ENCODE measurements around the gene RNU11. TPM values are rescaled to one million over a fixed set of nuclear protein-coding genes. Genes with fewer than 3 reads are reported as not detected.
"Not testable (repeated sequence)": the region's sequence is repeated elsewhere in the genome, so short reads cannot be mapped to it uniquely, and the experiment has no call there.

Gene RNU11
- total and polyA plus RNA-seq, 10 donors: not detected

DNA sequence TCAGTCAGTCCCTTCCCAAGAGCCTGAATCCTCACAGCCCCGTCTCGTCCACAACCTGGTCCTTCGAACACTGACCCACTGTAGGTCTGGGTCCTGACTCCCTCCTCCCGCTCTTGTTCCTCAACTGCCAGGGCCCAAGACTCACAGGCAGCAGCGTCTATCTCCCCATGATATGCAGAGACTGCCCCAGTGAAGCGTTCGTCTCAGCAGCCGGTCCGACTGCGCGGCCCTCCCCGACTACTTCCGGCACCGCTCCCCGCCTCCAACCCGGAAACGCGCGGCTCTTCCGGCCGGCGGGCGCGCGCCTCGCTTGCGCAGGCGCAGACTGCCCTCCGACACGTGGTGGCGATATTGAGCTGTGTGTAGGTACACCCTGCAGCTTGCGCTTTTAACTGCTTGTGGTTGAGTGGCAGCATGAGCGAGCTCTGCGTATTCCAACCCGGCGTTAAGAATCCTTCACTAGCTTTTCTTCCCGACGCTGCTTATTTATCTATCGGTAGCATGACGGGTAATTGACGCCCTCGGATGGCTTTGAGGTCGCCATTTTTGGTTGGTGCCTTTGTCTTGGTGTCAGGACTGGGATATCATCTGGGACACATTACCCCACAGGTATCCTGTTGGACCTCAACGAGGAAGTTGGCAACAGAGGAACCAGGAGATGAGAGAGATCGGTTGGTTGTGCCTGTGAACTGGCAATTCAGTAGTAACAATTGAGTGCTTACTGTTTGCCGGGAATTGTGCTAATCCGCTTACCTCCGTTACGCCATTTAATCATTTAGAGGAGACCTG lies 5.4 kb upstream of the RNU11 start, which contains the start of gene TAF12:
TSS of gene TAF12 (minus strand) at position 221 of the 789 bp plus-strand sequence. CDS start 20,986 bp downstream, outside the sequence.
- WGBS, 5 donors: 0 to 2% (median 0%) methylated on average over 21 to 49 of the region's 49 CpGs
- peak within 1 kb of the TSS; percentile 55 to 83 (median 69) for H3K4me3 ChIP-seq
- H3K9me3 ChIP-seq: no peaks in the 10 kb centered on the region
- peak within 1 kb of the TSS; percentile 86 to 96 (median 93) for H3K27ac ChIP-seq
- peak; percentile 97 for DNase-seq
- H3K4me1 ChIP-seq: peaks cover 18 to 70% (median 44%) of the 10 kb centered on the region in 6 donors
- intact Hi-C loops (cut with DNase I; ENCODE audit: low total_unique reads): loop anchor here (2.0 kb wide), 1 partner anchor 94 kb away; the partner anchor contains the start of gene YTHDF2
- TF ChIP-seq, protein P1, sequence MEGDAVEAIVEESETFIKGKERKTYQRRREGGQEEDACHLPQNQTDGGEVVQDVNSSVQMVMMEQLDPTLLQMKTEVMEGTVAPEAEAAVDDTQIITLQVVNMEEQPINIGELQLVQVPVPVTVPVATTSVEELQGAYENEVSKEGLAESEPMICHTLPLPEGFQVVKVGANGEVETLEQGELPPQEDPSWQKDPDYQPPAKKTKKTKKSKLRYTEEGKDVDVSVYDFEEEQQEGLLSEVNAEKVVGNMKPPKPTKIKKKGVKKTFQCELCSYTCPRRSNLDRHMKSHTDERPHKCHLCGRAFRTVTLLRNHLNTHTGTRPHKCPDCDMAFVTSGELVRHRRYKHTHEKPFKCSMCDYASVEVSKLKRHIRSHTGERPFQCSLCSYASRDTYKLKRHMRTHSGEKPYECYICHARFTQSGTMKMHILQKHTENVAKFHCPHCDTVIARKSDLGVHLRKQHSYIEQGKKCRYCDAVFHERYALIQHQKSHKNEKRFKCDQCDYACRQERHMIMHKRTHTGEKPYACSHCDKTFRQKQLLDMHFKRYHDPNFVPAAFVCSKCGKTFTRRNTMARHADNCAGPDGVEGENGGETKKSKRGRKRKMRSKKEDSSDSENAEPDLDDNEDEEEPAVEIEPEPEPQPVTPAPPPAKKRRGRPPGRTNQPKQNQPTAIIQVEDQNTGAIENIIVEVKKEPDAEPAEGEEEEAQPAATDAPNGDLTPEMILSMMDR (IDR thresholded peaks at IDR 0.05 in 8 of 11, conservative IDR thresholded peaks at IDR 0.05 in 3 of 11): peak in 9 of 11 experiments; percentile 24 to 68 (median 53)
- TF ChIP-seq POLR2AphosphoS5 (IDR thresholded peaks at IDR 0.05): peak; percentile 97 to 99 (median 99)
- peak; percentile 67 to 91 (median 90) for TF ChIP-seq POLR2A (IDR thresholded peaks at IDR 0.05)
- no peaks in the 10 kb centered on the region for H3K27me3 ChIP-seq (replicated peaks in 1 of 7)
- no peaks in the 10 kb centered on the region for H3K36me3 ChIP-seq

DNA sequence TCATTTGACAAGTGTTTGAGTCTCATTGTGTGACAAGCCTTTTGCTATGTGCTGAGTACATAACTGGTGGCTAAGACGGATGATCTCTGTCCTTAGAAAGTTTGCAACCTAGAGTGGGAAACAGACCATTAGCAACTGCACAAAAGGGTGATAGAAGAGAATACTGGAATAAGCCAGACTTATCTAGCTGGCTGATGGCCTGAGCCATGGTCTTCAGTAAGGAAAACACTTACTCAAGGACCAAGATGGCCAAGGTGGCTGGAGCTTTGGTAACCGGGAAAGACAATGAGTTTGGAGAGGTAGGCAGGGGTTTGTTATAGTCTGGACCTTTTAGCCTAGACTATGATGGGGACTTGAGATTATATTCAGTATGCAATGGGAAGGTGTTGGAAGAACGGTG lies 3.9 kb upstream of the RNU11 start:
- Histone ChIP-seq H3K36me3 (no peaks in the 10 kb centered on the region), H3K27me3 (replicated peaks in 1 of 7) (no peaks in the 10 kb centered on the region), H3K27ac (peak overlapping the region; percentile 86 to 96 (median 93)), H3K4me3 (peak overlapping the region in 3 of 8 donors; percentile 60 to 83 (median 71)), H3K4me1 (peaks cover 18 to 74% (median 54%) of the 10 kb centered on the region in 6 donors), H3K9me3 (no peaks in the 10 kb centered on the region)
- DNase-seq: peak; percentile 6
- intact Hi-C loops (cut with DNase I; ENCODE audit: low total_unique reads): no loop called here
- 76 to 96% (median 93%) methylated on average over 3 of the region's 3 CpGs for WGBS, 5 donors
- TF ChIP-seq, protein P1 (IDR thresholded peaks at IDR 0.05 in 8 of 11, conservative IDR thresholded peaks at IDR 0.05 in 3 of 11): no peak
- TF ChIP-seq POLR2AphosphoS5 (IDR thresholded peaks at IDR 0.05) (no peak), POLR2A (IDR thresholded peaks at IDR 0.05) (no peak)

DNA sequence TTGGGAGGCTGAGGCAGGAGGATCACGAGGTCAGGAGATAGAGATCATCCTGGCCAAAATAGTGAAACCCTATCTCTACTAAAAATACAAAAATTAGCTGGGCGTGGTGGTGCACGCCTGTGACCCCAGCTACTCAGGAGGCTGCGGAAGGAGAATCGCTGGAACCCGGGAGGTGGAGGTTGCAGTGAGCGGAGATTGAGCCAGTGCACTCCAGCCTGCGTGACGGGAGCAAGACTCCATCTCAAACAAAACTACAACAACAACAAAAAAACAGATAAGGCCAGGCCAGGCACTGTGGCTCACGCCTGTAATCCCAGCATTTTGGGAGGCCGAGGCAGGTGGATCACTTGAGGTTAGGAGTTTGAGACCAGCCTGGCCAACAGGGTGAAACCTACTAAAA lies 3.0 kb upstream of the RNU11 start:
- H3K4me3 ChIP-seq; H3K27ac ChIP-seq; H3K27me3 ChIP-seq (replicated peaks in 1 of 7); intact Hi-C loops (cut with DNase I; ENCODE audit: low total_unique reads); H3K9me3 ChIP-seq; H3K36me3 ChIP-seq: not testable (repeated sequence)
- peaks cover 18 to 72% (median 52%) of the 10 kb centered on the region in 6 donors for H3K4me1 ChIP-seq
- peak; percentile 66 for DNase-seq
- 93 to 98% (median 96%) methylated on average over 11 of the region's 11 CpGs for WGBS, 5 donors

DNA sequence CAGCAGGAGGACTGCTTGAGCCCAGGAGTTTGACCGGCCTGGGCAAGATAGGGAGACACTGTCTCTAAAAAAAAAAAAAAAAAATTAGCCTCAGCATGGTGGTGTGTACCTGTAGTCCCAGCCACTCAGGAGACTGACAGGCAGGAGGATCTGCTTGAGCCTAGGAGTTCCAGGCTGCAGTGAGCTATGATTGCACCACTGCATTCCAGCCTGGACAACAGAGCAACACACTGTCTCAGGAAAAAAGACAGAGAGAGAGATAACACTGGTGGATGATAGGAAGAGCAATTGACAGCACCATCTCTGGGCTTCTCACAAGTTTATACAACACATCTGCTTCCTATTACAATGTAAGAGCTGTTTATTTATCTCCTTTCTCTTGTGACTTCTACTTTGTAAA lies 2.4 kb upstream of the RNU11 start:
- peak overlapping the region in 1 of 8 donors; percentile 42 for H3K27ac ChIP-seq
- WGBS, 5 donors: 88 to 100% (median 92%) methylated on average over 1 of the region's 1 CpG
- H3K27me3 ChIP-seq (replicated peaks in 1 of 7): no peaks in the 10 kb centered on the region
- intact Hi-C loops (cut with DNase I; ENCODE audit: low total_unique reads): no loop called here
- peaks cover 18 to 67% (median 45%) of the 10 kb centered on the region in 6 donors for H3K4me1 ChIP-seq
- no peaks in the 10 kb centered on the region for H3K36me3 ChIP-seq
- TF ChIP-seq POLR2A (IDR thresholded peaks at IDR 0.05) (no peak), POLR2AphosphoS5 (IDR thresholded peaks at IDR 0.05) (no peak)
- TF ChIP-seq, protein P1 (IDR thresholded peaks at IDR 0.05 in 8 of 11, conservative IDR thresholded peaks at IDR 0.05 in 3 of 11): no peak
- no peak overlapping the region for H3K4me3 ChIP-seq
- DNase-seq: no peak
- no peaks in the 10 kb centered on the region for H3K9me3 ChIP-seq
